Caco-2 (cell line): ENCODE measurements around the gene FER. TPM values are rescaled to one million over a fixed set of nuclear protein-coding genes. Genes with fewer than 3 reads are reported as not detected.
A peak's percentile ranks its signal among the peaks of the same experiment; 100 is the strongest.

Source experiments
- BruUV-seq: library from RNA; stranded (reverse); fragments of 400-500 nt; replicated peaks from 2 replicates; lab custom pipeline; 2021; lab: Mats Ljungman, UMichigan
- CTCF ChIA-PET: fragments of 300-600 bp; sonication (Branson Sonifier 250); formaldehyde crosslinking; loops from one replicate; lab custom pipeline; 2022; ENCODE audit warnings: antibody characterized with exemption; lab: Charles Lee
- POLR2A ChIA-PET: fragments of 300-600 bp; sonication (Branson Sonifier 250); formaldehyde crosslinking; loops from one replicate; lab custom pipeline; 2022; ENCODE audit warnings: antibody characterized with exemption; lab: Charles Lee
- DNase-seq, 2 experiments: peaks; one replicate each; pipeline versions ENCODE4 v3.0.0 to v3.0.0-alpha.2; 2020 to 2022
- H3K27me3 ChIP-seq: replicated peaks from 2 replicates; pipeline ENCODE4 v1.6.0; 2011; ENCODE audit warnings: low read length; ENCODE audit not compliant: control insufficient read depth, insufficient read depth
- H3K36me3 ChIP-seq: 2 replicates; pipeline ENCODE4 v1.5.1; 2011; ENCODE audit warnings: low read length; ENCODE audit not compliant: control insufficient read depth, insufficient read depth
- H3K4me1 ChIP-seq: fragments of 250-450 bp; sonication (Bioruptor Pico); 2 replicates; pipeline ENCODE4 v1.5.1; 2020; ENCODE audit warnings: mild to moderate bottlenecking
- H3K4me3 ChIP-seq: 2 replicates; pipeline ENCODE4 v1.5.1; 2011; ENCODE audit warnings: low read depth, mild to moderate bottlenecking, control low read depth, low read length
- H3K9me3 ChIP-seq: fragments of 250-450 bp; sonication (Bioruptor Pico); 2 replicates; pipeline ENCODE4 v1.5.1; 2020; ENCODE audit warnings: mild to moderate bottlenecking, moderate library complexity
- H3K27ac Mint-ChIP-seq: one replicate; pipeline ENCODE4 v1.8.0; 2022; ENCODE audit warnings: mixed read lengths; ENCODE audit not compliant: unreplicated experiment
- H3K27me3 Mint-ChIP-seq: one replicate; pipeline ENCODE4 v1.8.0; 2022; ENCODE audit warnings: mixed read lengths; ENCODE audit not compliant: insufficient read depth, unreplicated experiment
- H3K36me3 Mint-ChIP-seq: one replicate; pipeline ENCODE4 v1.8.0; 2022; ENCODE audit warnings: mild to moderate bottlenecking, mixed read lengths; ENCODE audit not compliant: insufficient read depth, unreplicated experiment
- H3K4me1 Mint-ChIP-seq: one replicate; pipeline ENCODE4 v1.8.0; 2022; ENCODE audit warnings: low read depth, mixed read lengths; ENCODE audit not compliant: unreplicated experiment
- H3K4me3 Mint-ChIP-seq: one replicate; pipeline ENCODE4 v1.8.0; 2022; ENCODE audit warnings: mild to moderate bottlenecking, moderate library complexity, mixed read lengths; ENCODE audit not compliant: unreplicated experiment
- H3K9me3 Mint-ChIP-seq: one replicate; pipeline ENCODE4 v1.8.0; 2022; ENCODE audit warnings: mixed read lengths; ENCODE audit not compliant: unreplicated experiment
- intact Hi-C: fragments of 100-400 bp; cut with micrococcal nuclease; formaldehyde crosslinking; loops from one replicate; pipeline ENCODE4 v1.10.0; 2022; ENCODE audit not compliant: unreplicated experiment
- total RNA-seq: library from RNA; stranded (reverse); gene quantifications from 2 replicates; pipeline ENCODE4 v1.2.3, GENCODE V29; 2022
- TF ChIP-seq, protein P1 (sequence below), 2 experiments: fragments of 200-600 bp in 1 of 2; IDR thresholded peaks; 1 replicate in 1 of 2; 2 replicates in 1 of 2; pipeline versions ENCODE4 v1.5.1 to v1.8.0; 2011 to 2022; ENCODE audit warnings: antibody characterized with exemption in 1 of 2, control low read depth in 1 of 2, inconsistent platforms in 1 of 2, low read depth in 1 of 2, low read length in 1 of 2, mild to moderate bottlenecking in 1 of 2, moderate library complexity in 1 of 2; ENCODE audit not compliant: insufficient read depth in 1 of 2, severe bottlenecking in 1 of 2, unreplicated experiment in 1 of 2

Gene FER
- total RNA-seq, 1 experiment from 2014 or later, result 43.1 TPM

DNA sequence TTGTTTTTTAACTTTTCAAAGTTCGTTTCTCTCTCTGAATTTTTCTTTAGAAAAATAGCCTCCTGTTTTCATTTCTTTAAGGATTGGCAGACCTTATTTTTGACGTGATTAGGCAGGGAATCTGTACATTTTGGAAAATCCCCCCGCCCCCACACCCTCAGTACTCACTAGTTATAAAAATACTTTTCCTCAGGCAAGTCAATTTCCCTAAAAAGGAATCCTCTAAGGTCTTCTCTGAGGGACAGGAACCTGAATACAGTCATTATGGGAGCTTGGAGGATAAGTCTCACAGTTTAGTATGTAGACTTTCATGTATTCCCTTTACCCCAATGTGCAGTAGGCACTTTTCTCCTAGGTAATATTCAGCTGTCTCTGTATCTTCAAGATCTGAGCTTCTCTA, 3.9 kb upstream of the FER start:
- H3K27me3 Mint-ChIP-seq, result no peaks in the 10 kb centered on the region
- Histone ChIP-seq H3K27me3 (no peaks in the 10 kb centered on the region), H3K36me3 (no peaks in the 10 kb centered on the region), H3K4me1 (peaks cover 44% of the 10 kb centered on the region), H3K4me3 (no peak overlapping the region), H3K9me3 (no peaks in the 10 kb centered on the region)
- peak overlapping the region; percentile 88 for H3K27ac Mint-ChIP-seq
- peaks cover 10% of the 10 kb centered on the region for H3K9me3 Mint-ChIP-seq
- peak overlapping the region; percentile 63 for H3K4me3 Mint-ChIP-seq
- DNase-seq, result no peak
- ChIA-PET POLR2A (interaction anchor here (1.1 kb wide), 1 partner anchor 16 kb away, joined by 3 read pairs; no protein-coding TSS in a partner anchor), CTCF (no interaction called here)
- BruUV-seq, result no TSS peak
- peaks cover 60% of the 10 kb centered on the region for H3K4me1 Mint-ChIP-seq
- H3K36me3 Mint-ChIP-seq, result peaks cover 25% of the 10 kb centered on the region
- intact Hi-C loops, result loop anchor here (1.0 to 10.0 kb wide), 2 partner anchors 16 to 941 kb away; partner anchors contain the start of gene MAN2A1
- TF ChIP-seq, protein P1, sequence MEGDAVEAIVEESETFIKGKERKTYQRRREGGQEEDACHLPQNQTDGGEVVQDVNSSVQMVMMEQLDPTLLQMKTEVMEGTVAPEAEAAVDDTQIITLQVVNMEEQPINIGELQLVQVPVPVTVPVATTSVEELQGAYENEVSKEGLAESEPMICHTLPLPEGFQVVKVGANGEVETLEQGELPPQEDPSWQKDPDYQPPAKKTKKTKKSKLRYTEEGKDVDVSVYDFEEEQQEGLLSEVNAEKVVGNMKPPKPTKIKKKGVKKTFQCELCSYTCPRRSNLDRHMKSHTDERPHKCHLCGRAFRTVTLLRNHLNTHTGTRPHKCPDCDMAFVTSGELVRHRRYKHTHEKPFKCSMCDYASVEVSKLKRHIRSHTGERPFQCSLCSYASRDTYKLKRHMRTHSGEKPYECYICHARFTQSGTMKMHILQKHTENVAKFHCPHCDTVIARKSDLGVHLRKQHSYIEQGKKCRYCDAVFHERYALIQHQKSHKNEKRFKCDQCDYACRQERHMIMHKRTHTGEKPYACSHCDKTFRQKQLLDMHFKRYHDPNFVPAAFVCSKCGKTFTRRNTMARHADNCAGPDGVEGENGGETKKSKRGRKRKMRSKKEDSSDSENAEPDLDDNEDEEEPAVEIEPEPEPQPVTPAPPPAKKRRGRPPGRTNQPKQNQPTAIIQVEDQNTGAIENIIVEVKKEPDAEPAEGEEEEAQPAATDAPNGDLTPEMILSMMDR (IDR thresholded peaks at IDR 0.05; ENCODE audit: insufficient read depth in 1 of 2, low read depth in 1 of 2, low read length in 1 of 2, severe bottlenecking in 1 of 2, unreplicated experiment in 1 of 2), result no peak

DNA sequence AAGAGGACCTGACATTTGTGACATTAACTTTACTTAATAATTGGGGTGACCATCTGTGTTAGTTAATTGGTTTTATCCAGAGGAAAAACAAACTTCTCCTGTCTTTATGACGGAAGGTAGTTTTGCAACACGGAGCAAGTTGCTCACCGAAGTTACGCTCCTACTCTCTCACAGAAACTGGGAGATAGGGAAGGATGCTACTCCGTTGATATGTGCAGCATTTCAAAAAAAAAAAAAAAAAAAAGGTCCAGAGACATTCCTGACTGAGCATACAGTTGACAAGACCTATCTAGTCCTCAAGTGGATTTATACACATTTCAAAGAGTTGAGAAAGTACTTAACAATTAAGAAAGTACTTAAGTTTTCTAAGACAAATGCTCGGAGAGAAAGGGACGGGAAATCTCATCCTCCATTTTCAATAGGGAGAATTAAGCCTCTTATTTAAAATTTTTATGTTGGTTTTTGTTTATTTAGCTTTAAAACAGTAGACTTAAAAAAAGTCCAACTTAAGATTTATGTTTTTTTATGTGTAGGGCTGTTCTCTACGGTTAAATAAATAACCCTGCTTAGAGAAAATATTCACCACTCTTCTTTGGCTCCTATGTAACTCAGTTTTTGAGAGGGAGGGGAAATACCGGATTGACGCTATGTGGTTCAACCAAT, 455 bp upstream of the FER start:
- H3K4me3 ChIP-seq, result peak overlapping the region; percentile 98
- no peaks in the 10 kb centered on the region for H3K9me3 ChIP-seq
- peak overlapping the region; percentile 93 for H3K27ac Mint-ChIP-seq
- no peaks in the 10 kb centered on the region for H3K27me3 Mint-ChIP-seq
- peaks cover 37% of the 10 kb centered on the region for H3K4me1 ChIP-seq
- DNase-seq, result no peak
- BruUV-seq, result no TSS peak
- CTCF ChIA-PET, result no interaction called here
- H3K4me1 Mint-ChIP-seq, result peaks cover 36% of the 10 kb centered on the region
- intact Hi-C loops, result loop anchor here (5.0 to 10.0 kb wide), 3 partner anchors 105 to 938 kb away; partner anchors contain the start of gene MAN2A1
- TF ChIP-seq, protein P1 (IDR thresholded peaks at IDR 0.05; ENCODE audit: insufficient read depth in 1 of 2, low read depth in 1 of 2, low read length in 1 of 2, severe bottlenecking in 1 of 2, unreplicated experiment in 1 of 2), result no peak
- H3K36me3 ChIP-seq, result no peaks in the 10 kb centered on the region
- H3K27me3 ChIP-seq, result no peaks in the 10 kb centered on the region
- H3K36me3 Mint-ChIP-seq, result peaks cover 33% of the 10 kb centered on the region
- POLR2A ChIA-PET, result interaction anchor here (1.6 kb wide), 1 partner anchor 20 kb away, joined by 21 read pairs; no protein-coding TSS in a partner anchor
- peak overlapping the region; percentile 90 for H3K4me3 Mint-ChIP-seq
- H3K9me3 Mint-ChIP-seq, result peaks cover 4% of the 10 kb centered on the region

DNA sequence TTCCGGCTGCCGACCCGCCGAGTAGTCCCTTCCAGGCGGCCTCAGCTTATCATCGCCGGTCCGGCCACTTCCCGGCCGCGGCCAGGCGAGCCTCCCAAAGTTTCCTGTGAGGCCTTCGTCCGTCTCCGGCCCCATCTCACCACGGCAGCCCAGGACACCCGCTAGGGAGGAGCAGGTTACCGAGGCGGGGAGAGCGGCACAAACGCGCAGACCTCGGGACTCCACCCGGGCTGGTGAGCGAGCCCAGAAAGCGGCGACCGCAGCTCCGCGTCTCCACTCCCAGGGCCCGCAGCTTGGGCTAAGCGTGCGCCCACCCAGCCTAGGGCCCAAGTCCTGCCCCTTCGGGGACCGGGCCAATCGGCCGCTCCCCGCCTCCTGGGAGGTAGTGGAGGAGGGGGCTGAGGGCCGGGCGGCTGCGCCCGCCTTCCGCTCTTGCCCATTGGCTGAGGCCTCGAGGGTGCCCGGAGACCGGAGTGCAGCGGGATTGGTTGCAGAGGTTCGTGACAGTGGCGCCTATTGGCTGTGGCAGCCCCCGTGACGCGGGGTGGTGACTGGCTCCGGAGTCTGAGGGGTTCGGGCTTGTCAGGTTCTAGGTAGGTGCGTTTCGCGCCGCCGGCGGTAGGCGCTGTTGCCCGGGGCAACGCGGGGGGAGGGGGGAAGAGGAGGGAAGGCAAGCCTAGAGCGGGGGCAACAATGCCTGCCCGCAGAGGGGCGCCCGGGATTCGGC, 867 bp downstream of the FER start:
- TF ChIP-seq, protein P1 (IDR thresholded peaks at IDR 0.05; ENCODE audit: insufficient read depth in 1 of 2, low read depth in 1 of 2, low read length in 1 of 2, severe bottlenecking in 1 of 2, unreplicated experiment in 1 of 2), result no peak
- Mint-ChIP-seq H3K4me1 (peaks cover 23% of the 10 kb centered on the region), H3K4me3 (peak overlapping the region; percentile 90), H3K27ac (peak overlapping the region; percentile 93), H3K36me3 (peaks cover 28% of the 10 kb centered on the region), H3K27me3 (no peaks in the 10 kb centered on the region), H3K9me3 (no peaks in the 10 kb centered on the region)
- Histone ChIP-seq H3K9me3 (no peaks in the 10 kb centered on the region), H3K4me3 (peak overlapping the region; percentile 98), H3K4me1 (peaks cover 24% of the 10 kb centered on the region), H3K27me3 (no peaks in the 10 kb centered on the region), H3K36me3 (no peaks in the 10 kb centered on the region)
- POLR2A ChIA-PET, result interaction anchor here (0.6 to 1.6 kb wide), 4 partner anchors 21 to 67 kb away, joined by 3 to 21 read pairs (median 4); no protein-coding TSS in a partner anchor
- intact Hi-C loops, result loop anchor here (1.0 to 10.0 kb wide), 6 partner anchors 20 to 936 kb away; partner anchors contain the start of gene MAN2A1
- no TSS peak for BruUV-seq
- peak; percentile 99 to 100 for DNase-seq
- CTCF ChIA-PET, result interaction anchor here (0.6 to 1.0 kb wide), 2 partner anchors 19 to 21 kb away, joined by 4 read pairs; no protein-coding TSS in a partner anchor
